ENCODE data around the gene PIGZ. TPM values are rescaled to one million over a fixed set of nuclear protein-coding genes. Genes with fewer than 3 reads are reported as not detected.

PIGZ gene
- total RNA-seq, 1 donor from 2014 or later: 0.96 TPM

GRCh38 chr3:196992461-196993065 lies 23.9 kb upstream of the PIGZ start:
- intact Hi-C loops (cut with DNase I): no loop called here
- H3K9me3 ChIP-seq: no peaks in the 10 kb centered on the region
- no peaks in the 10 kb centered on the region for H3K36me3 ChIP-seq
- no peak overlapping the region for H3K27ac ChIP-seq
- no peak for TF ChIP-seq CTCF (IDR thresholded peaks at IDR 0.05)
- no peaks in the 10 kb centered on the region for H3K4me1 ChIP-seq
- H3K4me3 ChIP-seq: no peak overlapping the region
- DNase-seq (ENCODE audit: low spot score in 2 of 2): no peak
- H3K27me3 ChIP-seq: no peaks in the 10 kb centered on the region

GRCh38 chr3:196991581-196992460 lies 23.2 kb upstream of the PIGZ start:
- DNase-seq (ENCODE audit: low spot score in 2 of 2): no peak
- Histone ChIP-seq H3K9me3 (no peaks in the 10 kb centered on the region), H3K27ac (no peak overlapping the region), H3K36me3 (no peaks in the 10 kb centered on the region), H3K4me1 (no peaks in the 10 kb centered on the region), H3K27me3 (no peaks in the 10 kb centered on the region), H3K4me3 (no peak overlapping the region)
- no peak for TF ChIP-seq CTCF (IDR thresholded peaks at IDR 0.05)
- intact Hi-C loops (cut with DNase I): no loop called here

GRCh38 chr3:196990601-196991007 lies 22.0 kb upstream of the PIGZ start:
- H3K27ac ChIP-seq: no peak overlapping the region
- H3K4me3 ChIP-seq: no peak overlapping the region
- no peak for DNase-seq (ENCODE audit: low spot score in 2 of 2)
- H3K9me3 ChIP-seq: no peaks in the 10 kb centered on the region
- TF ChIP-seq CTCF (IDR thresholded peaks at IDR 0.05): no peak
- H3K4me1 ChIP-seq: no peaks in the 10 kb centered on the region
- no peaks in the 10 kb centered on the region for H3K36me3 ChIP-seq
- no peaks in the 10 kb centered on the region for H3K27me3 ChIP-seq
- intact Hi-C loops (cut with DNase I): no loop called here

- no peak for TF ChIP-seq CTCF (IDR thresholded peaks at IDR 0.05)
- no peak for DNase-seq (ENCODE audit: low spot score in 2 of 2)
- Histone ChIP-seq H3K36me3 (no peaks in the 10 kb centered on the region), H3K27me3 (no peaks in the 10 kb centered on the region), H3K4me3 (no peak overlapping the region), H3K27ac (no peak overlapping the region), H3K4me1 (no peaks in the 10 kb centered on the region), H3K9me3 (no peaks in the 10 kb centered on the region)
- intact Hi-C loops (cut with DNase I): no loop called here
These were observed 21.2 kb upstream of the PIGZ start for GRCh38 chr3:196989721-196990262.

GRCh38 chr3:196988241-196989029 lies 19.8 kb upstream of the PIGZ start:
- intact Hi-C loops (cut with DNase I): no loop called here
- Histone ChIP-seq H3K36me3 (no peaks in the 10 kb centered on the region), H3K4me3 (no peak overlapping the region), H3K27me3 (no peaks in the 10 kb centered on the region), H3K9me3 (no peaks in the 10 kb centered on the region), H3K27ac (no peak overlapping the region), H3K4me1 (no peaks in the 10 kb centered on the region)
- TF ChIP-seq CTCF (IDR thresholded peaks at IDR 0.05): no peak
- no peak for DNase-seq (ENCODE audit: low spot score in 2 of 2)

All from ascending aorta (tissue), 2 donors.